Stimulated activated CD4-positive, alpha-beta T cell treated with anti-CD3 and anti-CD28 coated beads, Interleukin-1b, Interleukin-23, amount 100 ng/mL, for 4 hours (primary cell): ENCODE results near the gene OR10G3.

ENCODE experiments used
- DNase-seq, 2 donors: peaks; one replicate each; pipeline ENCODE4 v3.0.0-alpha.2; 2020; ENCODE audit warnings: low read depth in 2 of 2

The OR10G3 gene

DNA sequence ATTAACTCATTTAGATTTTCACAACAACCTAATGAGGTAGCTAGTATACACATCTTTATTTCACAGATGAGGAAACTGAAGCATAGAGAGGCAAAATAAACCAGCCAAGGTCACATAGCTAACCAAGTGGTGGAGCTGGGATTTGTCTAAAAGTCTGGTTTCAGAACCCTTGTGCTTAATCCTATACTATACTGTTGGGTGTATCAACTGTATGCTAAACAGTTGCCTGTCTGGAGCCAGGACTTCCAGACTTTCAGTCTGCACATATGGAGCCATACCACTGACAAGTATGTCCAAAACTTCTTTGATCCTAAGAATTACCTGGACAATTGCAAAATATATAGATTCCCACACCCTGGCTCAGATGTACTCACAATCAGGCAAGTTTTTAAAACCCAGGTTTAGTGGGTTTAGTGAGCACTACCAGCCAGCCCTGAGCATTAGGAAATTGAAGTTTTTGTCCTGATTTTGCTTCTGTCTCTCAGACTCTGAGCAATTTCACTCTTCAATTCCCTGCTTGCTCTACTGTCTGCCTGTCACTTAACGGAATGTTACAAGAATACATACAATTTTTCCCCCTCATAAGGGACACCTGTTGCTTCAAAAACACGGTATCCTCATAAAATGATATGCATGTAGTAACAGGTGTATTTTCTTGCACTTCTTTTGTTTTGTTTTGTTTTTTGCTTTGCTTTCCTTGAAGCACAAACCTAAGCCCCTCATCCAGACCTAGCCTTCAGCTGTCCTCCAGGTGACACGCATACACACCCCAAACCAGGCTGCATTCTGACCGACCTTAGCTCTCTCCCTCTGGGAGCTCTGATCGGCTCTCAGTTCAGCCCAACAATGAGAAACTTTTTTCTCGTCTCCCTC is 44.1 kb downstream of the OR10G3 start:
- DNase-seq, result no peak

DNA sequence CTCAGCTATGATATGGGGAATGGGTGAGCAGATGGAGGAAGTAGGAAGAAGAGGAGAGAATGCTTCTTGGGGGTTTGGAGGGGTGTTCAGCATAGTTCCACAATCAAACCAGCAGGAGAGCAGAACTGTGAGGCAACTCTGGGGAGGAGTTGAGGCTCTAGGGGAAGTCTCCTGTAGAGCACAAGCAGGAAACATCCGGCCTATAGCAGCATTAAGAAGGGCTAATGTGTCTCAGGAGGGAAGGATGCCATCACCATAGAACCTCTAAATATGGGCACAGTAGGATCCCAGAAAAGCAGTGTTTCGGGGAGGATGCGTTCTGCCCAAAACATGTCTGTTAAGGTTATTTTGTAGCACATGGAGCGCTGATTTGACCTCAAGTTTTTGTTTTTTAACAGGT is 45.3 kb downstream of the OR10G3 start:
- no peak for DNase-seq

DNA sequence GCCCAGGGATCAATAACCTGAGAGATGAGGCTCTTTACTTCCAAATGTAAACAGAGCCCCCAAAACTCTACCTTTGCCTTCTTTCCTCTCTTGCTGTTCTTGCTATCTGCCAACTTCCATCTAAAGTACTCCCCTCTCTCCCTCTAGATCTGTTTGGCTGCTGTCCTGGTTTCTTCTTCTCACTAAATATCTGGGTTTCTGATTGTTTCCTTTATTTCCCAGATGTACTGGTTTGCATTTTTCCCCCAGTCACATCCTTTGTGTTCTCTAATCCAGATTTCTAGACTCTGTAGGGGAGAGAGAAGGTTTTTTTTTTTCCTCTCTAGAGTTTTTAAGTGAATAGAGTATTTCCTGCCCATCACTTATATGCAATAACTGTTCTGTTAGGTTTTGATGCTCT is 46.6 kb downstream of the OR10G3 start:
- DNase-seq, result no peak

DNA sequence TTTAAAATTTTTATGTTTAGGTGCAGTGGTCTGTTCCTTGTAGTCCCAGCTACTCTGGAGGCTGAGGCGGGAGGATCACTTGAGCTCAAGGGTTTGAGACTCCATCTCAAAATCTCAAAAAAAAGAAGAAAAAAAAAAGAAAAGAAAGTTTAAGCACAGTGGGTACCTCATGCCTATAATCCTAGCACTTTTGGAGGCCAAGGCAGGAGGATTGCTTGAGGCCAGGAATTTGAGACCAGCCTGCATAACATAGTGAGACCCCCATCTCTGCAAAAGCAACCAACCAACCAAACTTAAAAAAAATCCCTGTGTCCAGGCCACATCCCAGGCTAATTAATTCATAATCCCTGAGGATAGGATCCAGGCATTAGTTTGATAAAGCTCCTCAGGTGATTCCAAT is 50.4 kb downstream of the OR10G3 start:
- no peak for DNase-seq

DNA sequence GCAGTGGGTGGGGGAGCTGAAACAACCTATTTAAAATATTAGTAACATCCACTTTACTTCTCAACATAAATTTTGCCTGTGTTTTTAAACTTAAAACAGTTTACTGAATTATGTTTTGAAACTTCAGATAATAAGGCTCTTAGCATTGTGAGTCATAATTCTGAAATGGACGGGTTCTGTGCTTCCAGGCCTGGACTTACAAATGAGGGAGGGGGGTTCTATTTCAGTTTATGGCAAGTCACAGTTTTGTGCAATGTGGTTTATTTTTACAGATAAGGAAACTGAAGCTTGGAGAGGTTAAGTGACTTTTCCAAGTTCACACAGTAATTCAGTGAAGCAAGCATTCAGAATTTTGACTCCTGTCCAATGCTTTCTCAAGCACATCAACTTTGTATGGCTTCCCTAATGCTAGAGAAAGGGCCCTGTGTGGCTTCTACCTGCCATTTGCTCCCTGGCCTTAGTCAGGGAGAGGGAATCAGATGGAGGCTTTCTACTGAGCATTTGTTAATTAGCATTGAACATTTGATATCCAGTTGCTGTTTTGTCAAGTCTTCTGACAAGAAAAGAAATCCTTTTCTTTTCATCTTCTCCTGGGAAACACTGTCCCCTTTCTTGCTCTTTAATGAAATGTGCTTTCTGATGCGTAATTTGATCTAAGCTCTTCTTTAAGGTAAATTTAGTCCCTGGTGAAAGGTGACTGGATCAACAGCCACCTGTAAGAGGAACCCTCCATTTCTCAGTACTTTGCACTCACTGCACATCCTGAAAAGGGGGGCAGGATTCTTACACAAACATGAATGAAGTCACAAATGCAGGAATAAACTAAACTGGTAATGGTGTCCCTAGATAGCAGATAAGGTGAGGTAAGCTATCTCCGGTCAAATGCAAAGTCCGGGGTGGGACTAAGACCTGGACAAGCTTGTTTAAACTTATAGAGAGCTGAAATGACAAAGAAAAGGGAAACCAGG is 51.2 kb downstream of the OR10G3 start:
- no peak for DNase-seq

DNA sequence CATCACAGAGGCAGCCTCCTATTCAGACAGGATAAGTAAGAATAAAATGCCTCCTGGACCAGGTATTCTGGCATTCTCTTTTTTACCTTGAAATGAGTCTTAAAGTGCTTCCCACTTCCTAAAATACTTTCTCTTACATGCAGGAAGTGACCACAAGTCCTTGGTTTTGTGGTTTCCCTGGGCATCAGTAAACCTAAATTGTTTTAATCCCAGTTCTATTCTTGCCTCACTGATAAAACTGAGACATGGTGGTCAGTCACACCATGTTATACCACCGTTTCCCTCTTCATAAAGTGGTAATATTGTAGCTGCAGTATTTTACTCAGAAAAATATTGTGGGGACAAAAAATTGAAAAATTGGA is 52.6 kb downstream of the OR10G3 start:
- no peak for DNase-seq

DNA sequence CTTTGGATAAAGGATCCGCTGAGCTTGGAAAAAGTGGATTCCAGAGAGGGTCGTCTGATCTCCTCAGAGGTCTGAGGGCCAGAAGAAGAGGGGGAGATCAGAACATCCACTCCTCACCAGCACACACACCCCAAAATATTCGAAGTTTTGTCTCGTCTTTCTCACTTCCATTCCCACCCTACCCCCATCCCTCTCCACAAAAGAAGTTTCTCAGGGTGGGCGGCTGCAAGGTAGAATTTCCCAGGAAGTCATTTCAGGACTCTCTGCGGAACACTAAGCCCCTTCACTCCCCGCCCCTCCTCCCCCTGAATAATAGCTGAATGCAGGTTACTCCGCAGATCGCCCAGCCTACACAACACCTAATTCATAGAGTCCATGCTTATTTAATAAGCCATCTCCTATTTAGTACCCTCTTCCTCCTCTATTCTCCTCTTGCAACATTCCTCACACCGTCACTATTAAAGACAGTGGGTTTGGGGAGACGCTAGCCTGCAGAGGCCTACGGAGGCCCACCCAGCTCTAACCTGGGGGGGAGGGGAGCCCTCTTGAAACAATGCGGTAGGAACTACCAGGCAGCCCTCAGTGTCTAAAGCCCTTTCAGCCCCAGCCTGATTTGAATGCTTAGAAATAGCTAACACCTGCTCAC is 53.1 kb downstream of the OR10G3 start:
- DNase-seq, result no peak

DNA sequence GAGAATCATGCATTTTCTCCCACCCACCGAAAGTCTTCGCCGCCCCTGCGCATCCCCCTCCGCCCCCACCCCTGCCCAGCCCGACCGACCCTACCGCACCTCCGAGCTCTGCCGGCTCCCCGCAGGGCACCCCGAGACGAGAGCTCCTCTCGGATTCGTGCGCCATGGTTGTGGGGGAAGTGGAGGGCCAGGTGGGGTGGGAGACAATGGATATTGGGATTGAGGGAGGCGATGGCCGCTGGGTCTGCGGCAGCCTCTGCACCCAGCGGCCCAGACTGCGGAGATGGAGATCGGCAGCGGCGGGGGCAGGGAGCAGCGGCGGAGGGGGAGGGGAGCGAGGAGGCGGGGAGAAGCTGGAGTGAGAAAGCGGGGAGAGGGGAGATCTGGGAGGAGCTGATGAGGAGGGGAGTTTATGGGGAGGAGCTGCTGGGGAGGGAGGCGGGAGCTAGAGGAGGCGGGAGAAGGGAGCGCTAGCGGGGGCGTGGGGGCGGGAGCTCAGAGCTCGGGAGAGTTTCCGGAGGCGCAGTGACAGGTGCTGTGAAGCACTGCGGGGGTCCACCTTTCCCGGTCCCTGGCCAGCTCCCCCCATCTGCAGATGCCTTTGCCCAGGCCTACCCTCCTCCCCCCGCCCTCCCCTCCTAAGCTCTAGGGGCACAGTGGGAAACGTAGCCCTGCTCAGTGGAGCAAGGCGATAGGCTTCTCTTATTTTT is 53.8 kb downstream of the OR10G3 start, which contains the start of gene SALL2:
Gene SALL2, minus strand, starts transcription at position 385 of the 710 bp plus-strand sequence. Its CDS starts 219 bp downstream, at position 166.
- DNase-seq, result peak; percentile 62 to 63

DNA sequence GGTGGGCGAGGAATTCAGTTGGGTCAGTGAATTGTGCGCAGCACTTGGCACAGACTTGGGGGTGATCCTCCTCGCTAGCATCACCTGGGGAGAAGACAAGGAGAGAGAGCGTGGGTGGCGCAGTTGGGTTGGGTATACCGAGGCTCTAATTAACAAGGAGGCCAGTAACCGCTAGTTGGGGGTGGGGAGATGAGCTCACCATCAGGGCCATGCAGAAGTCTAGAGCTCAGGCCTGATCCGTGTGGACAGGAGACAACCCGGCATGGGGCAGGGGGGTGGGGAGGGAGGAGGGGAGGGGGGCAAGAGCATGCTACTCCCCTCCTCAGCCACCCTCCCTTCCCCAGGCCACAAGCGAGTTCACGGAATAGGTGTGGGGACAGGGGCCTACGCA is 54.3 kb downstream of the OR10G3 start:
- DNase-seq, result no peak

DNA sequence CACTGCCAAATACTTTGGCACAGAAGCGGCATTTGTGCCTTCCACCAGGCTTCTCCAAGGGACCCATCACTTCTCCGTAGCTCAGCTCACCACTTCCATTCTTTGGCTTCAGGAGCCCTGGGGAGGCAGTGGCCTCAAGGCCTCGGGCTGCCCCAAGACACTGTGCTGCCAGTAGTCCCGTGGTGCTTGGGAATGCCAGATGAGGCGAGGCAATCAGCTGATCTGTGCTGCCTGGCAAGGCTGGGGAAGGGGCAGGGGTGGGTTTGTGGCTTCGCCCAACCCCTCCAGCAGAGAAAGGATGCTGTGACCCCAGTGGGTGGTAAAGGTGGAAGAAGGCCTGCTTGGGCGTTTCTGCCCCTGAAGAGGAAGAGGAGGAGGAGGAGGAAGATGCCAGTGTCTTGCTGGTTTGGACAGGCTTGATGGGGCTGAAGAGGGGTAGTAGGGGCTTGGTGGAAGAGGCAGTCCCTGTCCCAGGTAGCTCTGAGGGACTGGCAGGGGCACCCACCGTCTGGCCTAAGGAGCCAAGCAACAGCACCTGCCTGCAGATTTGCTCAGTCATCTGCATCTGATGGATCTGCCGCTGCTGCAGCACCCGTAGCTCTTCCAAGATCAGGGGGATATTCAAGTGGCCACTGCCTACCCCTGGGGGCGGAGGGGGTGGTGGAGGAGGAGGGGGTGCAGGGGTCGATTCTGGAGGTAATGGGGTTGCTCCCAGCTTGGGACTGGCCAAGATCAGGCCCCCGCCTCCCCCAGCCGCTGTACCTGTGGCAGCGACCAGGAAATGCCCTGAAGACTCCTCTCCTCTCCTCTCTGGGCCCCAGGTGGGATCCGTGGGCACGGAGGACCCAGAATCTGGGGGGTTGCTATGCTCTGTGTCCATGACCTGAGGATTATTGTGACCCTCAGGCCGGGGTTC is 55.0 kb downstream of the OR10G3 start:
- no peak for DNase-seq

DNA sequence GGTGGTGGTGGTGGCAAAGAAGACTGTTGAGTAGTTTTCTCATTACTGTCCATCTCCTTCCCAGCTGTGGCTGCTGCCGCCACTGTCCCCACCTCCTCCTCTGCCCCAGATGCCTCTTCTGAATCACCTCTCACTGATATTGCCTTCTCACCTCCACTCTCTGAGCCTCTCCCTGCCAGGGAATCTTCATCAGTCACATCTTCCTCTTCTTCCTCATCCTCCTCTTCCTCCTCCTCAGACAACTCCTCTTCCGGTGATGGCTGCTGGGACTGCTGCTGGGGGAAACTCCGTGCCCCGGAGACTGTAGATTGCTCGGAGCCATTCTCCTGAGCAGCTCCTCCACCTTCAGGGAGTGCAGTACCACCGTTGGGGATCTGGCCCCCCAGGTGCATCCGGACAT is 56.7 kb downstream of the OR10G3 start:
- no peak for DNase-seq

DNA sequence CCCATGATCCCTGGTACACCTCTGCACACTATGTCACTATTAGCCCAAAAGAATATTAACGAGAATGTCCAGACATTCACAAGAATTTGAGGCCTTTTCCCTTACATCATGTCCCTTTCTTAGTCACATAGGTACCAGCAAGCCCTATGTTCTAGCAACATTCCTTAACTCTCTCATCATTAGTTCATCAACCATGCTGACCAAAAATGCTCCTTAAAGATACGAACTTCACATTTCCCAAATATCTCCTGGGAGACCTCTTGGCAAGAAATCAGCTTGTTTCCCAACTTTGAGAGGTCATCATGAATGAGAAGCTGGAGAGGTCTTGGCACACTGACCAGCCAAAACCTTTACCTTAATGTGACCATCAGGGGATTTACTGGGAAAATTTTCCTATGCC is 58.4 kb downstream of the OR10G3 start:
- no peak for DNase-seq

DNA sequence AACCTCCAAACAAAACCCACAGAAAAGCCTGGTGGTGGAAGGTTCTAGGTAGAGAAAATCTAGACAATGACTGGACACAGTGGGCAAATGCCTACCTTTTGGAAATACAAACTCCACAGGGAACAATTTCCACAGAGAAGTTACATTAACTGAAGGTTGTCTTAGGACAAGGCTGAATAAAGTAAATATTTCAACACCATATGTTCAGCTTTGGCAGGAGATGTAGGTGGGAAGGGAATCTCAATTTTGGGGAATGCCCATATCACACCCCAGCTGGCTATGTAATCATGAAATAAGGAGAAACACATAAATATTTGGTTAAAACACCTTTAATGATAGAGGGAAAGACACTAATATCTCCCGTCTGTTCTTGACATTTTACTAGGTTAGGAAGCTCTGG is 59.1 kb downstream of the OR10G3 start:
- DNase-seq, result no peak

DNA sequence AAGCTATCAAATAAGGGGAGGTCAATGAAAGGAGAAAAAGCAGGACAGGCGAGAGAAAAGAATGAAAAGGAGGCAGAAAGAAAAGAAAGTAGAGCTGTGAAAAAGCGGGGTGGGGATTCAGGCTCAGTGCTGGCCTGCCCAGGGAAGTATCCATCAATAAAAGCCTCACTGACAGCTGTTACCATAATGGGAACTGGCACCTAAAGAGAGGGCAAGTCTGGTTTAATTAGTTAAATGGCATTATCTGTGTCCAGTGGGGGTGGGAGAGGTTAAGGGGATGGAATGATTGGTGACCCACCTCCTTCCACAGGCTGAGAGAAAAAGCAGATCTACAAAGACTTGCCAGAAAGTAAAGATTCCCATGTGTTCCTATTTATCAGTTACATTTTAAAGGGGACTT is 61.2 kb downstream of the OR10G3 start:
- DNase-seq, result no peak
